ENCODE data around the gene TRIM72.

DNA sequence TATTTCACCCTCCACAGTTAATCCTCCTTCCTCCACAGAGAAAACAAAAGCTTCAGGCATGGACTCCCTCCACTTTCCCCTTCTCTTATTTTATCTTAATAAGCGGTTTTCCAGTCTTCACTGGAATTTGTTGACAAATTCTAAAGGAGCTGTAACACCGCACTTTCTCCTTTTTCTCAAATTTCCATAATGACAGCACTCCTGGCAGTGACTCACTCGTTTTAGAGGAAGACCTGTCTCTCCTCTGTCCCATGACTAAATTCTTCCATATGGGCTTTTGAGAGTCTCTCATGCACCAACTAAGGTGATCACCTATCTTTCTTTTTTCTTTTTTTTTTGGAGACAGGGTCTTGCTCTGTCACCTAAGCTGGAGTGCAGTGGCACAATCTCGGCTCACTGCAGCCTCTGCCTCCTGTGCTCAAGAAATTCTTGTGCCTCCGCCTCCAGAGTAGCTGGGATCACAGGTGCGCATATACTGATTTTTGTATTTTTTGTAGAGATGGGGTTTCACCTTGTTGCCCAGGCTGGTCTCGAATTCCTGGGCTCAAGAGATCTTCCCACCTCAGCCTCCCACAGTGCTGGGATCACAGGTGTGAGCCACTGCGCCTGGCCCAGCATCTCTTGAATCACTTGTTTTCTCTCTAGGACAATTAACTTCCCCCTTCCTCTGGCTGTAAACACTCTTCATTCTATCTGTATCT lies 53.6 kb downstream of the TRIM72 start:
- TF ChIP-seq, protein P1, sequence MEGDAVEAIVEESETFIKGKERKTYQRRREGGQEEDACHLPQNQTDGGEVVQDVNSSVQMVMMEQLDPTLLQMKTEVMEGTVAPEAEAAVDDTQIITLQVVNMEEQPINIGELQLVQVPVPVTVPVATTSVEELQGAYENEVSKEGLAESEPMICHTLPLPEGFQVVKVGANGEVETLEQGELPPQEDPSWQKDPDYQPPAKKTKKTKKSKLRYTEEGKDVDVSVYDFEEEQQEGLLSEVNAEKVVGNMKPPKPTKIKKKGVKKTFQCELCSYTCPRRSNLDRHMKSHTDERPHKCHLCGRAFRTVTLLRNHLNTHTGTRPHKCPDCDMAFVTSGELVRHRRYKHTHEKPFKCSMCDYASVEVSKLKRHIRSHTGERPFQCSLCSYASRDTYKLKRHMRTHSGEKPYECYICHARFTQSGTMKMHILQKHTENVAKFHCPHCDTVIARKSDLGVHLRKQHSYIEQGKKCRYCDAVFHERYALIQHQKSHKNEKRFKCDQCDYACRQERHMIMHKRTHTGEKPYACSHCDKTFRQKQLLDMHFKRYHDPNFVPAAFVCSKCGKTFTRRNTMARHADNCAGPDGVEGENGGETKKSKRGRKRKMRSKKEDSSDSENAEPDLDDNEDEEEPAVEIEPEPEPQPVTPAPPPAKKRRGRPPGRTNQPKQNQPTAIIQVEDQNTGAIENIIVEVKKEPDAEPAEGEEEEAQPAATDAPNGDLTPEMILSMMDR (IDR thresholded peaks at IDR 0.05): no peak
- TF ChIP-seq POLR2A (IDR thresholded peaks at IDR 0.05): no peak
